CD4-positive, alpha-beta T cell treated with Interleukin-4 for 4 hours (primary cell): Measurements from ENCODE around the gene EDA.
"Not testable (repeated sequence)": the region's sequence is repeated elsewhere in the genome, so short reads cannot be mapped to it uniquely, and the experiment has no call there.

Experiments used
- DNase-seq: peaks from one replicate; pipeline ENCODE4 v3.0.0-alpha.2; 2020

Gene EDA

GRCh38 chrX:69961365-69962072, 345.6 kb downstream of the EDA start:
- DNase-seq: no peak

DNA sequence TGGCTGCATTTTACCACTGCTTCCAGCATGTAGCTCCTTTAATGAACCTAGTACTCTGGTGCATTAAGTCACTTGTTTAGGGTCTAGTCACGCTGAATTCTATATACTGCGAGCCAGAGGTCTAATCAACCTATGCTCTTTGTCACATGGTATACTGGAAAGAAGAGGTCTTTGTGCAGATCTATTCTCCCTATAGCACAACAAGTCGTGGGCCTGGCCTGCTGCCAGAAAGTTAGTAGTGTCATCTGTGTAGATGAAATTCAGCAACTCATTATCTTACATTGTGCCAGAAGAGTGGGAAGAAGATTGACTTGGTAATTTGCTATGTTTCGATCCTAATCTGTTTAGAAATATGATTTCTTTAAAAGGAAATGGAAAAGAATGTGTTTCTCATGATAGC, 353.0 kb downstream of the EDA start:
- no peak for DNase-seq

GRCh38 chrX:69969460-69969859, 353.5 kb downstream of the EDA start:
- no peak for DNase-seq

GRCh38 chrX:69987691-69988090, 371.8 kb downstream of the EDA start:
- DNase-seq: no peak

DNA sequence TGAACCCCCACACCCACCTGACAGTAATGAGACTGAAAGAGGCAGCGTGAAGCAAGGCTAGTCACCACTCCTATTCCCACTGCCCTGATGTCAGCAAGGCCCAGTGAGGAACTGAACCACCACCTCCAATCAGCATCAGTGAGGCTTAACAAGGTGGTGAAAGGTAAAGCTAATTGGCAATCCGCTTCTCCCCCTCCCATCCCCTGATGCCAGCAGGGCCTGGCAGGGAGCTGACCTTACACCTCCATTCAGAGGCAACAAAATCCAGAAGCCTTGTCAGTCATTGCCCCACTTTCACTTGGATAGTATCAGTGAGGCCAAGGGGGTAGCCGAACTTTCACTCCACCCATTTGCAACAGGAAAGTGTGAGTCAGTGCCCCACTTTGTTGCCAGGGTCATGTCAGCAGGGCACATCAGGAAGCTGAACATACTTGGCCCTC, 373.1 kb downstream of the EDA start:
- DNase-seq: peak; percentile 18

- no peak for DNase-seq
Observed at GRCh38 chrX:69991685-69992084, 375.8 kb downstream of the EDA start.

DNA sequence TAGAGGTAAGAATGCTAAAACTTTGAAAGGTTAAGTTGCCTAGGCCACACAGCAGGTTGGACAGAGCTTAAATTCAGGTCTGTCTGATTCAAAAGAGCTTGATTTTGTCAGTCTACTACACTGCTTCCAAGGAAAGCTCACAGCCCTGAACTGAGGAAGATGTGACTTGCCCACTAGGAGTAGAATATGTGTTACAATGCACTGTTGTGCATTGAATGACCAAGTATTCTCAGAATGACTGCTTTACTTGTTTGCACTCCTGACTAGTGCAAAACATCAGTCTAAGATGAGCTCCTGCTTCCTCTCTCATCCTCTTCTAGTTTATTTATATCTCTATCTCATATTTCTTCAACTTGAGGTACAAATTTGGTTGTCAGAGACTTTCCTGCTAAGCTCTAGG, 377.6 kb downstream of the EDA start:
- no peak for DNase-seq

DNA sequence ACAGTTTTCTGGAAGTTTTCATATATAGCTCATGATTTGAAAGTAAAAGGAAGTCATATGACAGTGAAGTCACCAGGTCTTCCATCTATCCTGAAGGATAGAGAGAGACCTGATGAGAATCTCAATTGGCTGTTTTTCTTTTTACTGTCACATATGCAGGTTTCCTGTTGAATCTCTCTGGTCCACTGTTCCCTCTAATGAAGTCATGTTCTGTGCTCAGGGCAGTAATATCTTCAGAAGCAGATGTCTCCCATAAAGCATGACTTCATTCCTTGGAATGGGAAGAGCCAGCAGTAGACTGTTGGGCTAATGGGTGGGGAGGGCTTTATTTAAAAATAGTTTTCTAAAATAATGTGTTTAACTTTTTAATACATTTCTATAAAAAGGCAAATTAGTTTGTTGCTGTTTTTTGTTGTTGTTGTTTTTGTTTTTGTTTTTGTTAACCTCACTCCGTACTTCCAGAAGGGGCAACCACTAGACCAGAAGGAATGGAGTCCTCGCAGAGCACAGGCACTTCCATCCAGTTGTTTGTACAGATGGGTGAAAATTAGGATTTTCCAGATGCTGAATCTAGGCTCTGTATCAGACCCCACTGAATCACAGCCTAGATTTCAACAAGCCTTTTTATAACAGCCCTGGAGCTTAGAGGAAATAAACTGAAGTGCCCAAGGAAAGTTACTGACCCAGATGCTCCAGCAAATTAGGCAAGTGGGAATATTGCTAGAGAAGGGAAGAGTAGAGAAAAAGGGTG, 379.6 kb downstream of the EDA start:
- DNase-seq: no peak

DNA sequence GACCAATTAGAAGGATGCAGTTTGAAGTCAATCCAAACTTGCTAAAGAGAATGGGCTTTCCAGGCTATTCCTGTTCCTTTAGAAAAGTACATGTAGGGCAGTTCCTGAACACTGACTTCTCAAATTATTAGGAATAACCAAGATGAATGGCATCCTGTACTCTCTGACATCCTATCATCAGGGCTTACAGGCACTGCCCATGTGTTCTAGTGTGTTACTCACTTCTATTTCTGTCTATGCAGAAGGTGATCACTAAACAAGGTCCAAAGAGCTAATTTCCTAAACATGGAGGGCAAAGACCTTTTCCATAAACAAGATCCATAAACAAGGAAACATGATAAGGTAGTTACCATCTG, 380.2 kb downstream of the EDA start:
- DNase-seq: no peak

DNA sequence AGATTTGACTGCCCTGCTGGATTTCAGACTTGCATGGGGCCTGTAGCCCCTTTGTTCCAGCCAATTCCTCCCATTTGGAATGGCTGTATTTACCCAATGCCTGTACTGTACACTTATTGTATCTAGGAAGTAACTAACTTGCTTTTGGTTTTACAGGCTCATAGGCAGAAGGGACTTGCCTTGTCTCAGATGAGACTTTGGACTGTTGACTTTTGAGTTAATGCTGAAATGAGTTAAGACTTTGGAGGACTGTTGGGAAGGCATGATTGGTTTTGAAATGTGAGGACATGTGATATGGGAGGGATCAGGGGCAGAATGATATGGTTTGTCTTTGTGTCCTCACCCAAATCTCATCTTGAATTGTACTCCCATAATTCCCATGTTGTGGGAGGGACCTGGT, 382.4 kb downstream of the EDA start:
- DNase-seq: not testable (repeated sequence)

DNA sequence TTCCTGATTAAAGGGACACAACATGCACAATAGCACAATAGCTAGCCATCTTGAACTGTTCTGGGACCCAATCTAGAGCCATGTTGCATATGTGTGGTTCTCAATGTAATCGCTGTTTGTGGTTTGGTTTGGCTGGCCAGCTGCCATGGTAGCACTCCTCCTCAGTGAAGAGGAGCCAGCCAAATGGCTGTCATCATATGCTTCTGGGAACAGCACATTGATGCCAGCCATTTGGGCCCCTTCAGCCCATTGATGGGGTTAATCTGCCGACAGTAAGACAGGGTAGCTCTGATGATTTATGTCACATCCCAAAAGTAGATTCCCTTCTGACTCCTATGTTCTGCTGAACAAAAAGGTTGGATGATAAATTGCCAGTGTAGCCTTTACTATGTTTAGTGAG, 385.4 kb downstream of the EDA start:
- no peak for DNase-seq

DNA sequence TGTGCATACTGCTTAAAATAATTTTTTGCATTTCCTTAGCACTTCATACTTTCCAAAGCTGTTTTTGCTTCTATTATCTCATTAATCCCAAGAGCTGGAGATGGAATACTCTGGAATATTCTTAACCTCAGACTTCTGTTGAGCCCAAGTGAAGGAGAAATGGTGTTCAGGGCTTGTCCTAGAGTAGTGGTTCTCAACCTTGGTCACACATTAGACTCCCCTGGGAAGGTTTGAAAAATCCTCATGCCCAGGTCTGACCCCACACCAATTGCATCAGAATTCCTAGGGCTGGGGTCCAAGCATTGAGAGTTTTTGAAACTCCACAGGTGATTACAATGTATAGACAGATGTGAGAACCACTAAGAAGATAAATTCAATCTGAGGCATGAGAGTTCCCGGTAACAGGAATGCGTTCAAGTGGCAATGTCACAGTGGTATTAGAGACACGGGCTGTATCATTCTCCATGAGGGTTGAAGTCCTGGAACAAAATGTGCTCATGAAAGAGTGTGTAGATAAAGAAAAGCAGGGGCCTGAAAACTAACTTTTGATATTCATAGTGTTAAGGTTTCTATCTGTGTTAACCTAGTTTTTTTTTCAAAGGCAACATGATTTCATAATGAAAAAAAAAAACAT, 385.9 kb downstream of the EDA start:
- no peak for DNase-seq

GRCh38 chrX:70007946-70008345, 392.0 kb downstream of the EDA start:
- DNase-seq: no peak

GRCh38 chrX:70009049-70009448, 393.1 kb downstream of the EDA start:
- DNase-seq: no peak

GRCh38 chrX:70009970-70010369, 394.1 kb downstream of the EDA start:
- DNase-seq: no peak

DNA sequence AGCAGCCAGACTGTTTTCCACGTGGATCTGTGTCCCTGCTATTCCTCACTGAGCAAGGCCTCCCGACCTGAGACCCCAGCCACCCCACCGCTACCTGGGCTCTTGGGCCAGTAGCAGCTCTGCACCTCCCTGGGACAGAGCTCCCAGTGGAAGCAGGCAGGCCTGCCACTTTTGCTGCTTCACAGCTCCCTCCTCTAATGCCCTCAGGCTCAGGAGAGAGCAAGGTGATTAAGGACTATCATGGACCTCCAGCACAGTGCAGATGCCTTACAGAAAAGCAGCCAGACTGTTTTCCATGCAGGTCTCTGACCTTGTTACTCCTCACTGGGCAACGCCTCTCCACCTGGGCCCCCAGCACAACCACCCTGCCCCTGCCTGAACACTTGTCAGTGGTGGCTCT, 396.8 kb downstream of the EDA start:
- no peak for DNase-seq

DNA sequence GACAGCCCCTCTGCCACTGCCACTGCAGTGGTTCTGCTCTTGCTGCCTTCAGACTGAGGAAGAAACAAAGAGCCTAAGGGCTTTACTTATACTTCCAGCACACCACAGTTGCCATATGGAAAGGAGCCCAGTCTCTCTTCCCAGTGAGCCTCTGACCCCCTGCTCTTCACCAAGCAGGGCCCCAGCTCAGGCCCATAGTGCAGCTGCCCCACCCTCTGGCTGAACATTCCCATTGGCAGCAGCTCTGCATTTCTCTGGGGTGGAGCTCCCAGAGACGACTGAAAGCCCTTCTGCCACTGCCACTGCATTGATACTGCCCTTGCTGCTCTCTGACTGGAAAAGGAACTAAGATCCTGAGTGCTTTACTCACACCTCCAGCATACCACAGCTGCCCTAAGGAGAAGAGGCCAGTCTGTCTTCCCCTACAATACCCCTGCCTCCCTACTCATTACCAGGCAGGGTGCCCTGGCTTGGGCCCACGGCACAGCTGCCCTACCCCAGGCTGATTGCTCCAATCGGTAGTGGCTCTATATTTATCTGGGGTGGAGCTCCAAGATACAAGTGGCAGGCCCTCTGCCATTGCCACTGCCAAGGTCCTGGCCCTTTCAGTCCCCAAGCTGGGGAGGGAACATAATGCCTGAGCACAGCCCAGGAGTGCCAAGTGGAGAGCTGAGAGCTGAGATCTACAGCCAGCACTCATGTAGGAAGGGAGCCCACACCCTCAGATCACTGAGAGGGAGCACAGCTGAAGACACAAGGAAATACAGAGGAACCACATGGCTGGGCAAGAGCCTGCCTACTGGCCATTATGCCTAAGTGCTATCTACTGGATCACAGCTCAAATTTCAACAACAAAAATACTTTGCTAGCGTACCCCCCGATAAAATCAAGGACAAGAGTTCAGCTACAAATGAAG, 397.8 kb downstream of the EDA start:
- DNase-seq: no peak

GRCh38 chrX:70016513-70016912, 400.6 kb downstream of the EDA start:
- DNase-seq: peak; percentile 6

GRCh38 chrX:70022616-70023015, 406.7 kb downstream of the EDA start:
- DNase-seq: no peak

GRCh38 chrX:70025464-70025863, 409.6 kb downstream of the EDA start:
- no peak for DNase-seq

GRCh38 chrX:70026112-70026850, 410.4 kb downstream of the EDA start:
- no peak for DNase-seq

DNA sequence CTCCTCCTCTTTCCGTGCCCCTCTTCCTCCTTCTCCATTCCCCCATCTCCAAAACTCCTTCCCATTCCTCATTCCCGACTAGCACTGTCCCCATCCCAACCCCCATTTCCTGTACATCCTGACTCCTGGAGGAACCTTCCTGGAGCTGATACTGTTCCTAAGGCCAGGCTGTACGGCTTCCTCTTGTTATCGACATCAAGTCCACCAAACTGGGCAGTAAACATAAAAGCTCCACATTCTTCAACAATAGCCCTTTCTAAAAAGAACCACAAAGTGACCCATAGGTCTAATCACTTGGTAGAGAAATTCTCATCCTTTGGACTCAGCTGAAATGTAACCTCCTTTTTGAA, 410.9 kb downstream of the EDA start:
- DNase-seq: no peak

- DNase-seq: no peak
Observed at GRCh38 chrX:70029863-70030262, 413.9 kb downstream of the EDA start.
